Hematopoietic multipotent progenitor cell treated with erythropoietin and hydrocortisone succinate and interleukin-3 and kit ligand, for 15 days (in vitro differentiated cells): Measurements from ENCODE around the gene CDRT15.
"Not testable (repeated sequence)": the region's sequence is repeated elsewhere in the genome, so short reads cannot be mapped to it uniquely, and the experiment has no call there.

Experiments used
- DNase-seq: peaks from one replicate; pipeline ENCODE4 v3.0.0-alpha.2; 2015; ENCODE audit warnings: low spot score

CDRT15 gene

DNA sequence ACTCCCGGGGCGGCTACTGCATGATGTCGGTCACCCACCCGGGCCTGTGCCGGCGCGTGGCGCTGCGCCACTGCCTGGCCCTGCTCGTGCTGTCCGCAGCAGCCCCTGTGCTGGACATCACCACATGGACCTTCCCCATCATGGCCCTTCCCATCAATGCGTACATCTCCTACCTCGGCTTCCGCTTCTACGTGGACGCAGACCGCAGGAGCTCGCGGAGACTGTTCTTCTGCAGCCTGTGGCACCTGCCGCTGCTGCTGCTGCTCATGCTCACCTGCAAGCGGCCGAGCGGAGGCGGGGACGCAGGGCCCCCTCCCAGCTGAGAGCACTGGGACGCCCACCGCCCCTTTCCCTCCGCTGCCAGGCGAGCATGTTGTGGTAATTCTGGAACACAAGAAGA is 29.8 kb downstream of the CDRT15 start:
- DNase-seq = no peak

DNA sequence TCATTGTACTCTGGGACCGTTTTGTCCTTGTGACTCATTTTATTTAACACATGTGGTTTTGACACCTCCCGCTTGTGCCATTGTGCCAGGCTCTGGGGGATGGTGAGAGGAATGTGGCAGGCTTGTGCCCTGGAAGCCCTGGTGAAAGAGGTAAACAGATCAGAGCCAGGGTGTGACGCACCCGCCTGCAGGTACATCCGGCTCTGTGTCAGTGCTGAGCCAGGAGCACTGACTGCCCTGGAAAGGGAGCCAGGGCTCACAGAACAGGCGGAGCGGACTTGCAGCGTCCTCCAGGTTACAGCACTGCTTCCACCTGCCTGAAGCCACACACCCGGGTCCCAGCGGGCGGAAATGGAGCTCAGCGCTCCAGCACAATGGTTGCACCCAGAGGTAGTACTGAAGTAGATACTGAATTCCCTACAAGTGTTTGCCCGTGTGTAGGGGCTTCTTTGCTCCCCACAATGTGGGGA is 30.6 kb downstream of the CDRT15 start:
- no peak for DNase-seq

DNA sequence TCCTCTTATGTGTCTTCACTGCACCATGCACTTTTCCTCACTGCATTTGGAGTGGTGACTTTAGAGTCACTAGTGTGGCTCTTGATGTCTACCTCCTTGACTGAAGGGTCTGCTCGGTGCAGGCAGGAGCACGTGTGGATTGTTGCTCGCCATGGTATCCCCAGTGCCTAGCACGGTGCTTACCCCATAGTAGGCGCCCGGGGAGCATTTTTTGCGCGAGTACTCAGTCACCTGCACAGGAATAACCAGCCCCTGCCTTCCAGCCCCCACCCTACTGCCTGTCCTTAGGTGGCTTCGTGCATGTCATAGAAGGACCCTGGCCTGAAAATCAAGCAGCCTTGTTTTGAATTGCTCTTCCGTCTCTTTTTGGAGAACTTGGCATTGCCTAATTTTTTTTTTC is 31.3 kb downstream of the CDRT15 start:
- no peak for DNase-seq

DNA sequence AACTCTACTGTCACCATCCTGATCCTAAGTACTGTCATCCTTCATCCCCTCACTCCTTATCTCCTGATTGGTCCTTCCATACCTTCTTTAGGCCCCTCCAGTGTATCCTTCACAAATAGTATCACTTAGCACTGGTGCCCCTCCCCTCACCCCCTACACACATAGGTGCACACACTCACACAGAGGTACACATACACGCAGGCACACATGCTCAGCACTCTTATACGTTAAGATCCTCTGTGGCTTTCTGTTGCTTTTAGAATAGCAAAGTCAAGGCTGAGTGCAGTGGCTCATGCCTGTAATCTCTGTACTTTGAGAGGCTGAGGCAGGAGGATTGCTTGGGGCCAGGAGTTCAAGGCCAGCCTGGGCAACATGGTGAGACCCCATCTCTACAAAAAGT is 32.1 kb downstream of the CDRT15 start:
- DNase-seq = no peak

DNA sequence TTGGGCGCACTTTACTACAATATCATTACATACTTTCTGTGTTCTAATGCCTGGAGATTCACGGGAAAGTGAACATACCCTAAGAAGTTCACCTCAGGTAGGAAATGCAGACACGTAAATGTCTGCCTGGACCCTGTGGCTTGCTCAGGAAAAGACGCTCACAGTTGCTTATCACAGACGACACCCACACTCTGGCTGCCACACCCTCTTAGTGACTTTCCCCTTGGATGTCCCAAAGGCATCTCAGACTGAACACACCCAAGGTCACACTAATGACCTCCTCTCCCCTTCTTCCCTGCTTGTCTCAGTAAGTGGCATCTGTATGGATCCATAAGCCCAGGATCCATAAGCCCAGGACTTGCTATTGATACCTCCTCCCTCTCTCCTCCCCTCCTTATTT is 32.6 kb downstream of the CDRT15 start:
- peak; percentile 53 for DNase-seq

DNA sequence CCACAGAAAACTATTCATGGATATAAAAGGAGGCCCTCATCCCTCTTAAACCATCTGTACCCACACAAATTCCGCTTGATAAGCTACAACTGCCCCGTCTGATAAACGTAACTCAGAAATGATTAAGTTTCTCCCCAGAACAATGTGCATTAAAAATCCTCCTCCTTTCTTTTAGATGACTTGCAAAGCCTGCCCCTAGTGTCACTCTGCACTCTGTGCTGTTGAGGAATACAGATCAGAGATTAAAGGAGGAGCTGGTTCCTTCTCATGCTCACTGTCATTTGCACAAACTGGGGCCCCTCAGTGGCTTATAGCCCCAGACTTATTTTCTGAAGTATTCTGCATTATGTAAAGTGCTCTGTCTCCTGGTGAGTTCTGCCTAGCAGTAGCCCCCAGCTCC is 33.3 kb downstream of the CDRT15 start:
- peak; percentile 27 for DNase-seq

DNA sequence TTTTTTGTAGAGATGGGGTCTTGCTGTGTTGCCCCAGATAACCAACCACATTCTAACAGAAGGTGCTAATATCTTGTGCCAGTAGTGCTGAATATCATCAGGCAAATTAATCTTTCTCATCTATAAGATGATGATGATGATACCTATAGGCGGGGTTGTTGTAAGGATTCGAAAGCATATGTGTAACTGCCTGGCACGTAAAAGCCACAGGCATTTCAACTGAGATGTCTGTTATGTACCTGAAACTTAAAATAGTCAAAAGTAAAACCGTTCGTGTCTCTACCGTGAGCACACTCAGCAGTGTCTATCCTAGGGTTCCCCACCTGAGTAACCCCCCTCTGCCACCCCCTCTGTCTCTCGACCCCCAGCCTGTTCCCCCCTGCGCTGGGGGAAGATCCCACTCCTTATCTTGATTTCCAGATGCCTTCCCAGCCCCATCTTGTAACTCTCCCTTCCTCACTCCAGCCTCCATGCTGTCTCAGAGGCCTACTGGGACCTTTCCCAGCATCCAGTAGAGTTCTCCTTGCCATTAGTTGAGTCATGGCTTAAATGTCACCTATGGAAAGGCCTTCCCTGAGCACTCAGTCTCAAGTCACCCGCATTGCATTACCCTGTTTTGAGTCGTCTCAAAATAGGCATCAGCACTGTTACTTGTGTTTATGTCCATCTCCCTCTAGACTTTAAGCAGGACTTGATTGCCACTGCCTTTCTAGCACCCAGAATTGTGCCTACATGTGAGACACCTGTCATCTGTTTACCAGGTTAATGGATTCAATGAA is 34.1 kb downstream of the CDRT15 start:
- no peak for DNase-seq

DNA sequence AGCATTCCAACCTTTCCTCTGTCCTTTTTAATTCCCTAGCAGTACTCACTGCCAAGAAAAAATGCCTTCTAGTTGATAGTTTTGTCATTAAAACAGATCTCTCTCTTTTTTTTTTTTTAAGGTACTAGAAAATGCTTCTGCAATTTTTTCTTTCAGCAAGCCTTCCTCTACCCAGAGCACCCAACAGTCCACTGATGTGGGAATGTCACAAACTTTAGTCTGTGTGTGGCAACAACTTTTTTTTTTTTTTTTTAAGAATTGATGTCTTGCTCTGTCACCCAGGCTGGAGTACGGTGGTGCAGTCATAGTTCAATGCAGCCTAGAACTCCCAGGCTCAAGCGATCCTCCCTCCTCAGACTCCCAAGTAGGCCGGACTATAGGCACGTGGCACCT is 34.7 kb downstream of the CDRT15 start:
- DNase-seq = no peak

DNA sequence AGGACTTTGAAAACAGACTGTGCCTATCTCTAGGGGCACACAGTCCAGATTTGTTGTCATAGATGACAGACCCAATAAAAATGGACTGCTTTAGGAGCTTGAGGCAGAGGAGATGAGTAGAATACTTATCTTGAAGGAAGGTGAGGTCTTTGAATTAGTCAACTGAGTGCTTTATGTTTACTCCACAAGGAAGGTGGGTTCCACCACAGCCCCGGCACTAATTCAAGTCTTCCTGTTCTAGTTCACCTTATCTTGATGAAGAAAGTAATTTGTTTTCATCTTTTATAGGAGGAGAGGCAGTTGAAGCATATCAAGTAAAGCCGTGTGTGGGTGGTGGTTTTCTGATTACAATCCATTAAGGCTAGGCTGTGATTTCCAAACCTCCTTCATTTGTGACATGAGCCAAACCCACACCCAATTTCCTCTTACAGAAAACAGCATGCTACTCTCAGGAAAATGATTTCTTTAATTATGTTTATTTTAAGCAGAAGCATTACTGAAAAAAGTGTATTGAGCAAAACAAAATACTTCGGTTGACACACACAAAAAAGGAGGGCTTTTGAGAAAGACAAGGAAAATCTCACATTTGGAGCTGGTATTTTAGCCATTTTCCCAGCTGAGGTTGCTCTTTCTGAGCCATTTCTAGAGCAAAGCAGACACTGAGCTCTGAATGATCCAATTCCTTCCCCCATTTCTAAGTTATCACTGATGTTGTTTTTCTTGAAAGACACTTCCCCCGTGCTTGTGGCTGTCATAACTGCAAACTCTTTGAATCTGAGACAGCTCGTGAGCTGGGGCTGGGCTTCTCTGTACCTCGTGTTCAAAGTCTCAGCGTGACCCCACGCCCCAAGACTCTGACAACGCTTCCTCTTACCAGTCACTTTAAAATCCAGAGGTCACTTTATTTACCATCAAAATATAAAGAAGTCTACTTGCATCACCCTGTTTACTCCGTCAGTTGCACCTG is 35.4 kb downstream of the CDRT15 start:
- no peak for DNase-seq

DNA sequence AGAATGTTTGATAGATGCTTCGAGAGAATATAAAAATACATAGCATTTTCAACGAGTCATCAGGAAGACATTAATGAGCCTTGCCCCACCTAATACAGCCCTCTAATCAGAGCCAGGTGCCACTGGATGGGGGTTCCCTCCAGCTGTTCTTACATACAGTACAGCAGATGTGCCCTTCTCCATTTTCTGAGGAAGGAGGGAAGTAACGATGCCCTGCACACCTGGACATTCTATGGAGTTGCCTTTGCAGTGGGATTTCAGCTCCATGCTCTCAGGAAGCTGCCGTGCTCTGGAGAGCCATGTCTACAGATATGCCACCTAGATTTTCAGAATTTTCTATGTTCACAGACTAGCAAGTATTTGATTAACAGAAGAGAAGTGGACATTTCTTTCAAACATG is 36.3 kb downstream of the CDRT15 start:
- DNase-seq = no peak

DNA sequence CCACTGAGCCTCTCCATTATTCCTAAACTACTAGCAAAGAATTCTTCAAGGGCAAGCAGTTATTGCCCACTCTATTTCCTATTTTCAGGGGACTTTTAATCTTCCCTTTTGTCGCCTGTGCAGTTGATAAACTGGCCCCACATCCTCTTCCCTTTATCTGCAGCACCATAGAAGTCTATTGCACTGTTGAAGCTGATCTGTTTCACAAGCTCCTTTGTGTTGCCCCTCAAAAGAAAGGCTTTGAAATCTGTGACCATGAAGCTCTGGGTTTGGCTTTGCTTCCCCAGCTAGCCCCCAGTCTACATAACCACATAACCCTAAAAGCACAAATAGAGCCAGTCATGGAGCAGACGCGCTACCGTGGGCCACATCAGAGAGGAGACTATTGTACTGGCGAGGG is 37.1 kb downstream of the CDRT15 start:
- no peak for DNase-seq

DNA sequence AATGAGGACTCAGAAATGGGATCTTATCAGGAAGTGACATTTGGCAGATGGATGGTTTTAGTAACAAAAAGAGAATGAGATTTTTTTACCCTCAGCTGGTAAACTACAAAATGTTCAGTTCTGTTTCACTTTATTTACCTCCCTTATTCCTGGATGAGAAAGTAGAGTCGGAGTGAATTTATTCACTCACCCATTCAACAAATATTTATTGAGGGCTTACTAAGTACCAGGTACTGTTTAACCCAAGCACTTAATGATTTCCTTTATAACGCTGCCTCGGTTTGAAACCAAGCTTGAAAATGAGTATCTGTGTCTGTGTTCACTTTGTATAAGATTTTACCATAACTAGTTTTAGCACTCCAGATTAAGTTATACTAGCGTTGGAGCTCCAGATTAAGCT is 38.1 kb downstream of the CDRT15 start:
- DNase-seq = no peak

DNA sequence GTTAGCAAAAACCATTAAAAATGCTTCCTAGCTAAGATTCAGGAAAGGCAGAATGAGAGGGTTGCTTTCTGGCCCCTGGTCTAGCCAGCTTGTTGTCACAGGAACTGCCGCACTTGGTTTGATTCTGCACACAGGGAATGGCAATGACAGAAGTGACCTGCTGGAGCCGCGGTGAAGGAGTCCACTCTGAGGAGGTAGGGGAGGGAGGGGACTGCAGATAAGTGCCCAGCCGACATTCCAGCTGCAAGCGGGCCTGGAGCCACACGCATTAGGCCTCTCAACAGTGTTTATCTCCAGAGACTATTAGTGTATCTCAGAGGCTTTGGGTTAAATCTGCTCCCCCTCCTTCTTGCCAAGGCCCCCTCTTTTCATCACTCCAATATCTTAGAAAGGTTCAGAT is 38.6 kb downstream of the CDRT15 start:
- DNase-seq = no peak

DNA sequence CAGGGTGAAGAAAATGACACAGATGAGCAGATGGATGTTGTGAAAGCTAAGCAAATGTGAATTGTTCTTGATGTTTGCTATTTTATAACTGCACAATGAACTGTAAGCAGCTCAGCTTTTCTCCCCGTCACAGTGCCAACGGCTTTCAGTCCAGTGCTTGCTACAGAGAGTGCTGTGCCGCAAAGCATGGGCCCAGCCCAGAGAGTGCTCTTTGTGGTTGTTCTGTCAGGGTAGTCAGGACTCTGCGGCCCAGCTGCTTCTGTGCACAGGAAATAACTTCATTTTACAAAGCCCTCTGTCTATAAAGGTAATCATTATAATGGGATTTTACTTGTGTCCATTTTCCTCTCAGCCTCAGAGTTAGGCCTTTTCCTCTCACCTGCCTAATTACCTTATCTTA is 39.1 kb downstream of the CDRT15 start:
- DNase-seq = no peak

DNA sequence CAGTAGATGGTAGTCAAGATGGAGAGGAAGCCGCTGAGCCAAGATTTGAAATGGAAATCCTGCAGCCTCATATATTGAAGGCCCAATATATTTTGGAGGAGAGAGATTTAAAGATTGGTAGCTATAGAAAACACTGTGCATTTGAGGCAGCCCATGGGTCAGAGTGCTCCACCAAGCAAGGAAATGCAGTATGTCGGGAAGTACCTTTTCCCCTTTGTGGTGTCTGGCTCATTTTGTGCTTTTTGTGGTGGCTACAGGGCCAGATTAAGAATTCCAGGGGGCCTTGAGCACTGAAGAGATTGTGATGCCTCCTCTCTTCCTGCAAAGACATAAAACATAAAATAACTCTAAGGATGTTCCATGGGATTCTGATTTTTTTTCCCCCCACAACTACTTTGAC is 39.6 kb downstream of the CDRT15 start:
- no peak for DNase-seq

DNA sequence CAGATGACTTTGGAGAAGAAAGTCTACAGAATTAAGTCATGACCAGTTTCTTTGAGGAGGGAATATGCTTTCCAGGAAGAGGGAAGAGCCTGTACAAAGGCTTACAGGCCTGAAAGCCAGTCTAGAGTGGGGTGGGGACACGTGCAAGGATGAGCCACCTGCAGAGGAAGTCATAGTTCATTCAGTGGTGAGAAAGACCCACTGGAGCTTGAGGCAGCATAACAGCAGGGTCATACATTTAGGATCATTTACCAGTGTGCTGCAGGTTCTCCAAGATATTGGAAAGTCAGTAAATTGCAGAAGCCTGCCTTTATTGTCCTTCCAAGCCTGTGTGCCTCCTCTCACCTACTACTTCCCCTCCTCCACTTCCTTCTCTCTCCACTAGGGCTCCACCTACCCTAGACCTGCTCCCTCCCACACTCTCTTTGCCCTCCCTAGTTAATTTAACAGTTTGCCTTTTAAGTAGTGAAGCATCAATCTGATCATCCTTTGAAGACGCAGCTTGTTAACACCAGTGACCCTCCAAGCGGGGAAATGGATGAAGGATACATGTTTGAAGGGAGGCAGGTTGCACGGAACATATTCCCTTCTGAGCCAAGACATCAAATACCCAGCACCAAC is 40.2 kb downstream of the CDRT15 start:
- DNase-seq = no peak

DNA sequence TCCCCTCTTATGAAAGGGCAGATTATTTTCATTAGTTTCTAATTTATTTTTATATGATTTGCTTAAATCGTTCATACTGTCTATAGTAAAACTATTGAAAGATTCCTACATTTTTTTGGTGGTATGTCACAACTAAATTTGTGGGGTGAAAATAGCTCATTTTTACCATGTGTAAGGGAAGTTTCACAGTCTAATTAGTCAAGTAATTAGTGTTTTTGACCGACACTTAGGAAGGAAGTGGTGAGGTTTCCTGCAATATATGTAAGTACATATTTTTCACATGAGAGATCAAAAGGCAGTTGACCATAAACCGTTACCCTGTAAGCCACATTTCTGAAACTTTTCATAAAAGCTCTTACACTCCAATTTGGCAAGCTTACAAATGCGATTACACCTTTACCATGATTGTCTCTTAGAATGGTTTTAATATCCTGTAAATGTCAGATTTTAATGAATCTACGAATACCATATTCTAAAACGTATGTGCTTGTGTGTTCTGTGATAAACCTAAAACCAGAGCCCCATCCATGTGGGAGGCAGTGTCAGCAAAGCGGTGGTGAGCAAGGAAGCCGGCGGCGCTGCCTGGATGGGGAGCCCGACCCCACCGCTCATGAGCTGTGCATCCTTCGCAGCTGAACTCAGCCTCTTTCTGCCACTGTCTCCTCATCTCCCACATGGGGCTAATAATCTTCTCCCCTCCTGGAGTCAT is 43.9 kb downstream of the CDRT15 start:
- DNase-seq = not testable (repeated sequence)

DNA sequence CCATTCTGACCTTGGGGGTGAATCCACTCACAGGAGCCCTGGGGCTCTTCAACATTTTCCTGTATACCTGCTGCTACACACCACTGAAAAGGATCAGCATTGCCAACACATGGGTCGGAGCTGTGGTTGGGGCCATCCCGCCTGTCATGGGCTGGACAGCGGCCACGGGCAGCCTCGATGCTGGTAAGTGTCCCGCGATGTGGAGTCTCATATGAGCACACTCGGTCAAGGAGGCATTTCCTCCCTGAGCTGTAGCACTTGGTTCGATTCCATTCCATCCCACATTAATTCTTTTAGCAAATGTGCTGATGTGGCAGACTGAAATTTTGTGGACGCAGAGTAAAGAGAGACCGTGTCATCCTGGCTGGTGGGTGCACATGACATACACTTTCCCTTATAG is 44.6 kb downstream of the CDRT15 start:
- DNase-seq = not testable (repeated sequence)

DNA sequence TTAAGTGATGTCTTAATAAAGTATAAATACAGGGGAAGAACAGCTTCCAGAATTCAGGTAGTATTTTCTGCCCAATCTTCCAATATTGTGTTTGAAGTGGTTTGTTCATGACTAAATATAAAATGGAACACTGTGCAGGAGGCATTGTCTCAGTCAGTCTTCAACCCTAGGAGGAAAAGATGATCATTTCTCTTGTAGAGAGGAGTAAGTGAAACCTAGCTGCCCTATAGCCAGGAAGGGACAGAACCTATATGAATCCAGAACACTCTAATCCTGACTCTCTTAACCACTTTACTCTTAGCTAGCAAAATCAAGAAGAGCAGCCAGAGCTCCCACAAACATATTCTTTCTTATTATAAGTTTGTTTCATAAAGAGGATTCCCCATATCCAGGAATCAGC is 45.2 kb downstream of the CDRT15 start:
- DNase-seq = not testable (repeated sequence)

DNA sequence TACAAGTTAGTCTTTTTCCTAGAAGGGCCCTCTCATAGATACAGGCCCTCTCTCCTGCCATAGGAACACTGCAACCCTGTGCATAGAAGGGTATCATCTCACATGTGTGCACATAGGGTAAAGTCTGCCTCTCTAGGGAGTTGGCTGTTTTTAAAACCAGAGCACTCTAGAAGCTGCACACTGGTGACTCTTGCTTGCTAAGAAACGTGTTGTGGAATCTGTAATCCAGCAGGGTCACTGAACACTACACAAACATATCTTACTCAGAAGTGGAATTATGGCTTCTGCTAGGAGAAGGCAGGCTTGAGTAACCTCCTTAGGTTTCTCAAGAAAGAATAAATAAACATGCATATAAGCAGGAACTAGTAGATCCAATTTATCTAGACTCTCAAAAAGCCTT is 45.9 kb downstream of the CDRT15 start:
- not testable (repeated sequence) for DNase-seq

DNA sequence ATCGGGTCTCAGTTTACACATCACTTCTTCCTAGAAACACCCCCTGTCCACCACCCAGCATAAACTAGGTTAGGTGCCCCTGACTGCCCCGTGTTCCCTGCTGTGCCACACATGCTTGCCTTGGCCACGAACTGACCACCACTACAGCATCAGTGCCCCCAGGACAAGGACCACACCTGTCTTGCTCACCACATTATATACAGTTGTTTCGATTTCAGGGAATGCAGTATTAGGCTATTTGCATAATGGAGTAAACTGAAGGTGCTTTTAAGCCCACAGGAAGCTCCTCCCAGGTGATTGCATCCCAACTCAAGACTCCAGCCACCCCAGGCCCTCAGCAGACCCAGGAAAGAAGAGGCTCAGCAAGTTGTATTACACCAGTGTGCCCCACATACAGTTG is 50.2 kb downstream of the CDRT15 start:
- not testable (repeated sequence) for DNase-seq
